ENCODE data around the gene ACADL.

ACADL gene

DNA sequence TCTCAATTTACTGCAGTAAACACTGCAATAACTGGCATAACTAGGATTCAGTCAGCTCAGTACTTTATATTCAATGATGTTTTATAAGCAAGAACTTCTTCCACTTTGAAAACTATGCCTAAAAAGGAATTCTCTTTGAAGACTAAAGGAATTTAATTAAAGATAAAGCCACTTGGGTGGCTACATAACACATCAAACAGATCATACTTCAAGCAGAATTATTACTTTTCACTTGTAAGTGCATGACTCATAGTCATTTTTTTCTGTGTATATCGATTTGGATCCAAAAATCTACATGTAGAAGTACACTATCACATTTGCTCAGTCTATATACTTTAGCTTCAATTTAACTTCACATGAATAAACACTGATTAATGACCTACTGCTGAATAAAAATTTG lies 58.0 kb downstream of the ACADL start:
- no peak for DNase-seq

DNA sequence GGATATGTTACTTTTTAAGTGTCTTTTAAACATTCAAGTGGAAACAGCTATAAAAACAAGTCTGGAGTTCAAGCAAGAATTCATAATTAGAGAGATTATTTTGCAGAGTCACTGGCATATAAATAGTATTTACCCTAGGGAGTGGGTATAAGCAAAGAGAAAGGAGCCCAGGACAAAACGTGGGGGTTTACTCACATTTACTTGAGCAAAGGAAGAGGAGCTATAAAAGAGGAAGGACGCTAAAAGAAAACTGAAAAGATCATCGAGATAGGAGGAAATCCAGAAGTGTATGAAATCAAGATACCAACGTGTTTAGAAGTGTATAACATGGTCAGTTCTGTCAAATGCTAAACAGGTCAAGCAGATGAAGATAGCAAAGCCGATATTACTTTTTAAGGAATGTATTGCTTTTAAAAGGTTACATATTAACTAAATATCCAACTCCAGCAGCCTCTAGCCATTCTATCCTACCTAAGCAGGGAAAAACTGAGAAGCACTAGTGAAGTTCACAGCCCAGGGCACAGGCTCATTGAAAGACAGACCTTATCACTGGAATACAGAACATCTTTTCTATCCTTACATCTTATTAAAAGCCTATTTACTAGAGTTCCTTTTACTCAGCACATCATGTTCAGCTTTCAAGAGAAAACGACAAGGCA lies 62.7 kb downstream of the ACADL start:
- no peak for DNase-seq

DNA sequence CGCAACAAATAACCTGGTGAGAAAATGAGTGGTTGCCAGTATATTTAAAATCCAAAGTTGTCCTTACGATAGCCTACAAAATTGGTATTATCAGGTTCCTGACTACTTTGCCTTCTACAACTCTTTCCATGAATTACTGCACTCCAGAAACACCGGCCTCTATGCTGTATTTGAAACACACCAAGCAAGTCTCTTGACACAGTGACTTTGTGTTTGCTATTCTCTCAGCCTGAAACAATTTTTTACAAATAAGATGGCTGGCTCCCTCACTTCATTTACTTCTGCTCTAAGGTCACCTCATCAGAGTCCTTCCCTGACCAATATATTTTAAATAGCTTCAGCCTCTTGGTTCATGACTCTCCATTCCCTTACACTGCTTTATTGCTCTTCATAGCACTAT lies 66.2 kb downstream of the ACADL start:
- DNase-seq, result no peak

DNA sequence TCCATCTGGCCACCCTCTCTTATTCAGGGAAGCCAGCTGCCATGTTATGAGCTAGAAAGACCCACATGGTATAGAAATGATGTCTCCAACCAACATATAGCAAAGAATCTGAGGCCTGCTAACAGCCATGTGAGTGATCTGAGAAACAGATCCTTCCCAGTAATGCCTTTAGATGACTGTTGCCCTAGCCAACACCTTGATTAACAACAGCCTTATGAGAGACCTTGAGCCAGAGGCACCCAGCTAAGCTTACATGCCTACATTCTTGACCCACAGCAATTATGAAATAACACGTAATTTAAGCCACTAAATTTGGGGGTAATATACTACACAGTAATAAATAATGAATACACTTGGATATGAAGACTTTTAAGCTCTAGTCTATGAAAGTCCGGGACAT lies 67.0 kb downstream of the ACADL start:
- DNase-seq, result no peak

DNA sequence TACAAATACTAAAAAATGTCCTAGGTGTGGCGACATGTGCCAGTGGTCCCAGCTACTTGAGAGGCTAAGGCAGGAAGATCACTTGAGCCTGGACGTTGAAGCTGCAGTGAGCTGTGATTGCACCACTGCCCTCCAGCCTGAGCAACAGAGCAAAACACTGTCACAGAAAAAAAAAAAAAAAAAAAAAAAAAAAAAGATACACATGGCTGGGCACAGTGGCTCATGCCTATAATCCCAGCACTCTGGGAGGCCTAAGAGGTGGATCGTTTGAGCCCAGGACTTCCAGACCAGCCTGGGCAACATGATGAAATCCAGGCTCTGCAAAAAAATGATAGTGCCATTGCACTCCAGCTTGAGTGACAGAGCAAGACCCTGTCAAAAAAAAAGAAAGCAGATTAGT lies 67.7 kb downstream of the ACADL start:
- no peak for DNase-seq

DNA sequence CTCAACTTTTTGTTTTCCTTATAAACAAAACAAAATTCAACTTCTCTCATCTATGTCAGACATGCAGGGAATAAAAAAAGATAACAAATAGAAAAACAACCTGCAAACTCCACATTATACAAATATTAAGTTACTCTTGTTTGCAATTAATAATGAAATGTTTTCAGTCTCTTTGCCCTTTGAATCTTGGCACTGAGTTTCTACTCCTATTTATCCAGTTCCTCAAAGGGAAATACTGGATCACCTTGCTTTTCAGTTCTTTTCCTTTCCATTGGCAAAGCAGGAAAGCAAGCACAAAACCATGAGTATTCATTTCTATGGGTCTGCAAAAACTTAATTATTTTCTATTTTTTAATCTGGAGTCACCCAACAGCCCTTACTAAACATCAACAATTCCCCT lies 77.6 kb downstream of the ACADL start:
- no peak for DNase-seq
